IMR-90 (cell line): ENCODE measurements around the gene UBN2.
"Not testable (repeated sequence)": the region's sequence is repeated elsewhere in the genome, so short reads cannot be mapped to it uniquely, and the experiment has no call there.

ENCODE experiments used
- BHLHE40 ChIP-seq: fragments of 150-350 bp; IDR thresholded peaks from 2 replicates; pipeline ENCODE4 v1.6.1; 2016; ENCODE audit warnings: mild to moderate bottlenecking, low read depth, low read length
- CEBPB ChIP-seq: IDR thresholded peaks from 2 replicates; pipeline ENCODE4 v1.6.1; 2012; ENCODE audit warnings: low read depth, low read length, improper control_type of control experiment
- CHD1 ChIP-seq: IDR thresholded peaks from 2 replicates; pipeline ENCODE4 v1.6.1; 2012; ENCODE audit warnings: low read depth, low read length, improper control_type of control experiment
- FOS ChIP-seq: fragments of 150-350 bp; IDR thresholded peaks from 2 replicates; pipeline ENCODE4 v1.6.1; 2016; ENCODE audit warnings: low read depth, low read length
- POLR2A ChIP-seq: IDR thresholded peaks from 2 replicates; pipeline ENCODE4 v1.6.1; 2012; ENCODE audit warnings: mild to moderate bottlenecking, low read depth, low read length
- RAD21 ChIP-seq: IDR thresholded peaks from 2 replicates; pipeline ENCODE4 v1.6.1; 2012; ENCODE audit warnings: low read length, improper control_type of control experiment
- RFX5 ChIP-seq: IDR thresholded peaks from 2 replicates; pipeline ENCODE4 v1.8.0; 2012; ENCODE audit warnings: low read depth, mild to moderate bottlenecking, low read length, moderate library complexity
- TF ChIP-seq, protein P1 (sequence below): conservative IDR thresholded peaks from 2 replicates; pipeline ENCODE4 v1.5.1; 2012; ENCODE audit warnings: mild to moderate bottlenecking, low read depth, low read length, improper control_type of control experiment
- TF ChIP-seq, protein P2 (sequence below): fragments of 150-350 bp; IDR thresholded peaks from 2 replicates; pipeline ENCODE4 v1.6.1; 2017; ENCODE audit warnings: mild to moderate bottlenecking, antibody characterized with exemption, low read length, low read depth
- TF ChIP-seq, protein P3 (sequence below): fragments of 150-350 bp; IDR thresholded peaks from 2 replicates; pipeline ENCODE4 v1.6.1; 2016; ENCODE audit warnings: low read depth, mild to moderate bottlenecking, low read length, moderate library complexity, borderline replicate concordance

DNA sequence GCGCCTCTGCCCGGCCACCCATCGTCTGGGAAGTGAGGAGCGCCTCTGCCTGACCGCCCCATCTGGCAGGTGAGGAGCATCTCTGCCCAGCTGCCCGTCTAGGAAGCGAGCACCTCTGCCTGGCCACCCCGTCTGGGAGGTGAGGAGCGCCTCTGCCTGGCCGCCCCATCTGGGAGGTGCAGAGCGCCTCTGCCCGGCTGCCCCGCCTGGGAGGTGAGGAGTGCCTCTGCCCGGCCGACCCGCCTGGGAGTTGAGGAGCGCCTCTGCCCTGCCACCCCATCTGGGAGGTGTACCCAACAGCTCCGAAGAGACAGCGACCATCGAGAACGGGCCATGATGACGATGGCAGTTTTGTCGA lies 4.9 kb upstream of the UBN2 start:
- not testable (repeated sequence) for TF ChIP-seq POLR2A, RFX5, RAD21, FOS, CHD1, CEBPB, BHLHE40
- TF ChIP-seq, protein P1, sequence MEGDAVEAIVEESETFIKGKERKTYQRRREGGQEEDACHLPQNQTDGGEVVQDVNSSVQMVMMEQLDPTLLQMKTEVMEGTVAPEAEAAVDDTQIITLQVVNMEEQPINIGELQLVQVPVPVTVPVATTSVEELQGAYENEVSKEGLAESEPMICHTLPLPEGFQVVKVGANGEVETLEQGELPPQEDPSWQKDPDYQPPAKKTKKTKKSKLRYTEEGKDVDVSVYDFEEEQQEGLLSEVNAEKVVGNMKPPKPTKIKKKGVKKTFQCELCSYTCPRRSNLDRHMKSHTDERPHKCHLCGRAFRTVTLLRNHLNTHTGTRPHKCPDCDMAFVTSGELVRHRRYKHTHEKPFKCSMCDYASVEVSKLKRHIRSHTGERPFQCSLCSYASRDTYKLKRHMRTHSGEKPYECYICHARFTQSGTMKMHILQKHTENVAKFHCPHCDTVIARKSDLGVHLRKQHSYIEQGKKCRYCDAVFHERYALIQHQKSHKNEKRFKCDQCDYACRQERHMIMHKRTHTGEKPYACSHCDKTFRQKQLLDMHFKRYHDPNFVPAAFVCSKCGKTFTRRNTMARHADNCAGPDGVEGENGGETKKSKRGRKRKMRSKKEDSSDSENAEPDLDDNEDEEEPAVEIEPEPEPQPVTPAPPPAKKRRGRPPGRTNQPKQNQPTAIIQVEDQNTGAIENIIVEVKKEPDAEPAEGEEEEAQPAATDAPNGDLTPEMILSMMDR, result not testable (repeated sequence)
- TF ChIP-seq, protein P2, sequence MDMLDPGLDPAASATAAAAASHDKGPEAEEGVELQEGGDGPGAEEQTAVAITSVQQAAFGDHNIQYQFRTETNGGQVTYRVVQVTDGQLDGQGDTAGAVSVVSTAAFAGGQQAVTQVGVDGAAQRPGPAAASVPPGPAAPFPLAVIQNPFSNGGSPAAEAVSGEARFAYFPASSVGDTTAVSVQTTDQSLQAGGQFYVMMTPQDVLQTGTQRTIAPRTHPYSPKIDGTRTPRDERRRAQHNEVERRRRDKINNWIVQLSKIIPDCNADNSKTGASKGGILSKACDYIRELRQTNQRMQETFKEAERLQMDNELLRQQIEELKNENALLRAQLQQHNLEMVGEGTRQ, result not testable (repeated sequence)
- TF ChIP-seq, protein P3, sequence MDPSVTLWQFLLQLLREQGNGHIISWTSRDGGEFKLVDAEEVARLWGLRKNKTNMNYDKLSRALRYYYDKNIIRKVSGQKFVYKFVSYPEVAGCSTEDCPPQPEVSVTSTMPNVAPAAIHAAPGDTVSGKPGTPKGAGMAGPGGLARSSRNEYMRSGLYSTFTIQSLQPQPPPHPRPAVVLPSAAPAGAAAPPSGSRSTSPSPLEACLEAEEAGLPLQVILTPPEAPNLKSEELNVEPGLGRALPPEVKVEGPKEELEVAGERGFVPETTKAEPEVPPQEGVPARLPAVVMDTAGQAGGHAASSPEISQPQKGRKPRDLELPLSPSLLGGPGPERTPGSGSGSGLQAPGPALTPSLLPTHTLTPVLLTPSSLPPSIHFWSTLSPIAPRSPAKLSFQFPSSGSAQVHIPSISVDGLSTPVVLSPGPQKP, result not testable (repeated sequence)
